ENCODE results near the gene C2CD2. TPM values are rescaled to one million over a fixed set of nuclear protein-coding genes. Genes with fewer than 3 reads are reported as not detected.

Gene C2CD2
- polyA plus RNA-seq, 3 donors: 9.1 to 52.1 (median 14.8) TPM

- 86 to 92% (median 87%) methylated on average over 17 of the region's 17 CpGs for WGBS, 3 donors
- no peak overlapping the region for H3K27ac ChIP-seq (ENCODE audit: low read depth, low read length)
These were observed 23.5 kb upstream of the C2CD2 start for GRCh38 chr21:41977034-41977950.

GRCh38 chr21:41976611-41977010 is 22.8 kb upstream of the C2CD2 start:
- whole genome bisulfite sequencing, 3 donors: 84 to 93% (median 88%) methylated on average over 8 of the region's 8 CpGs
- H3K27ac ChIP-seq (ENCODE audit: low read depth, low read length): no peak overlapping the region

- H3K27ac ChIP-seq (ENCODE audit: low read depth, low read length): no peak overlapping the region
- WGBS, 3 donors: 94 to 98% (median 94%) methylated on average over 17 of the region's 17 CpGs
These were observed 21.8 kb upstream of the C2CD2 start for GRCh38 chr21:41975391-41976272.

GRCh38 chr21:41974752-41975053 is 20.9 kb upstream of the C2CD2 start:
- 79 to 93% (median 86%) methylated on average over 4 of the region's 4 CpGs for WGBS, 3 donors
- no peak overlapping the region for H3K27ac ChIP-seq (ENCODE audit: low read depth, low read length)

- H3K27ac ChIP-seq (ENCODE audit: low read depth, low read length): no peak overlapping the region
- 56 to 76% (median 63%) methylated on average over 14 of the region's 14 CpGs for WGBS, 3 donors
These were observed 20.3 kb upstream of the C2CD2 start for GRCh38 chr21:41973861-41974751.

- 88 to 94% (median 91%) methylated on average over 15 of the region's 15 CpGs for WGBS, 3 donors
- no peak overlapping the region for H3K27ac ChIP-seq (ENCODE audit: low read depth, low read length)
These were observed 19.6 kb upstream of the C2CD2 start for GRCh38 chr21:41973427-41973831.

- 91 to 95% (median 95%) methylated on average over 23 of the region's 23 CpGs for WGBS, 3 donors
- no peak overlapping the region for H3K27ac ChIP-seq (ENCODE audit: low read depth, low read length)
These were observed 18.8 kb upstream of the C2CD2 start for GRCh38 chr21:41972511-41973205.

- 86 to 92% (median 89%) methylated on average over 6 of the region's 6 CpGs for WGBS, 3 donors
- no peak overlapping the region for H3K27ac ChIP-seq (ENCODE audit: low read depth, low read length)
These were observed 18.1 kb upstream of the C2CD2 start for GRCh38 chr21:41971891-41972290.

GRCh38 chr21:41970751-41971653 is 17.2 kb upstream of the C2CD2 start:
- H3K27ac ChIP-seq (ENCODE audit: low read depth, low read length): no peak overlapping the region
- 73 to 78% (median 75%) methylated on average over 20 of the region's 20 CpGs for WGBS, 3 donors

- 85 to 92% (median 90%) methylated on average over 5 of the region's 5 CpGs for WGBS, 3 donors
- no peak overlapping the region for H3K27ac ChIP-seq (ENCODE audit: low read depth, low read length)
These were observed 16.2 kb upstream of the C2CD2 start for GRCh38 chr21:41970106-41970391.

GRCh38 chr21:41967708-41968107 is 13.9 kb upstream of the C2CD2 start:
- WGBS, 3 donors: 88 to 94% (median 93%) methylated on average over 4 of the region's 4 CpGs
- no peak overlapping the region for H3K27ac ChIP-seq (ENCODE audit: low read depth, low read length)

- 92 to 93% (median 93%) methylated on average over 10 of the region's 10 CpGs for WGBS, 3 donors
- H3K27ac ChIP-seq (ENCODE audit: low read depth, low read length): no peak overlapping the region
These were observed 13.2 kb upstream of the C2CD2 start for GRCh38 chr21:41966872-41967621.

- no peak overlapping the region for H3K27ac ChIP-seq (ENCODE audit: low read depth, low read length)
- WGBS, 3 donors: 70 to 82% (median 79%) methylated on average over 11 of the region's 11 CpGs
These were observed 12.4 kb upstream of the C2CD2 start for GRCh38 chr21:41966041-41966833.

- no peak overlapping the region for H3K27ac ChIP-seq (ENCODE audit: low read depth, low read length)
- WGBS, 3 donors: 87 to 96% (median 94%) methylated on average over 10 of the region's 10 CpGs
These were observed 11.7 kb upstream of the C2CD2 start for GRCh38 chr21:41965461-41966013.

- WGBS, 3 donors: 45 to 83% (median 77%) methylated on average over 5 of the region's 5 CpGs
- no peak overlapping the region for H3K27ac ChIP-seq (ENCODE audit: low read depth, low read length)
These were observed 11.2 kb upstream of the C2CD2 start for GRCh38 chr21:41965045-41965444.
